ENCODE data around the gene EML2.

GRCh38 chr19:45577111-45577905 is 61.9 kb downstream of the EML2 start:
- no peak for TF ChIP-seq EZH2 (IDR thresholded peaks at IDR 0.05; ENCODE audit: insufficient read depth, low read length)
- TF ChIP-seq, protein P1, sequence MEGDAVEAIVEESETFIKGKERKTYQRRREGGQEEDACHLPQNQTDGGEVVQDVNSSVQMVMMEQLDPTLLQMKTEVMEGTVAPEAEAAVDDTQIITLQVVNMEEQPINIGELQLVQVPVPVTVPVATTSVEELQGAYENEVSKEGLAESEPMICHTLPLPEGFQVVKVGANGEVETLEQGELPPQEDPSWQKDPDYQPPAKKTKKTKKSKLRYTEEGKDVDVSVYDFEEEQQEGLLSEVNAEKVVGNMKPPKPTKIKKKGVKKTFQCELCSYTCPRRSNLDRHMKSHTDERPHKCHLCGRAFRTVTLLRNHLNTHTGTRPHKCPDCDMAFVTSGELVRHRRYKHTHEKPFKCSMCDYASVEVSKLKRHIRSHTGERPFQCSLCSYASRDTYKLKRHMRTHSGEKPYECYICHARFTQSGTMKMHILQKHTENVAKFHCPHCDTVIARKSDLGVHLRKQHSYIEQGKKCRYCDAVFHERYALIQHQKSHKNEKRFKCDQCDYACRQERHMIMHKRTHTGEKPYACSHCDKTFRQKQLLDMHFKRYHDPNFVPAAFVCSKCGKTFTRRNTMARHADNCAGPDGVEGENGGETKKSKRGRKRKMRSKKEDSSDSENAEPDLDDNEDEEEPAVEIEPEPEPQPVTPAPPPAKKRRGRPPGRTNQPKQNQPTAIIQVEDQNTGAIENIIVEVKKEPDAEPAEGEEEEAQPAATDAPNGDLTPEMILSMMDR (IDR thresholded peaks at IDR 0.05; ENCODE audit: insufficient read depth, low read depth, low read length), result no peak
